ENCODE data around the gene EXT2. TPM values are rescaled to one million over a fixed set of nuclear protein-coding genes. Genes with fewer than 3 reads are reported as not detected.

Gene EXT2
- total RNA-seq, 1 experiment from 2014 or later: 77.0 TPM

GRCh38 chr11:44237156-44237555 lies 141.7 kb downstream of the EXT2 start:
- CTCF ChIA-PET: interaction anchor here (0.5 kb wide), 1 partner anchor 132 kb away, joined by 3 read pairs; no protein-coding TSS in a partner anchor
- BruUV-seq (replicated peaks): no TSS peak

GRCh38 chr11:44241851-44242250 lies 146.4 kb downstream of the EXT2 start:
- no TSS peak for BruUV-seq (replicated peaks)
- H3K27ac ChIP-seq (ENCODE audit: low read length): no peak overlapping the region
- H3K9ac ChIP-seq (ENCODE audit: low read length): no peak overlapping the region
- no peaks in the 10 kb centered on the region for H3K79me2 ChIP-seq (ENCODE audit: low read length)
- DNase-seq (no peak), ATAC-seq (no peak)
- H3F3A ChIP-seq (ENCODE audit: low read length, unreplicated experiment): no peaks in the 10 kb centered on the region
- no peaks in the 10 kb centered on the region; the same call in 1 of the 2 replicates for H3K36me3 ChIP-seq (ENCODE audit: low read depth, low read length)
- no peak overlapping the region for H3K4me2 ChIP-seq (ENCODE audit: low read length)
- no peak overlapping the region for H3K4me3 ChIP-seq (ENCODE audit: low read length)
- no peaks in the 10 kb centered on the region for H3K27me3 ChIP-seq (ENCODE audit: low read length)
- intact Hi-C loops (cut with micrococcal nuclease): no loop called here
- no peaks in the 10 kb centered on the region for H3K9me3 ChIP-seq (ENCODE audit: low read length)
- TF ChIP-seq, protein P1, sequence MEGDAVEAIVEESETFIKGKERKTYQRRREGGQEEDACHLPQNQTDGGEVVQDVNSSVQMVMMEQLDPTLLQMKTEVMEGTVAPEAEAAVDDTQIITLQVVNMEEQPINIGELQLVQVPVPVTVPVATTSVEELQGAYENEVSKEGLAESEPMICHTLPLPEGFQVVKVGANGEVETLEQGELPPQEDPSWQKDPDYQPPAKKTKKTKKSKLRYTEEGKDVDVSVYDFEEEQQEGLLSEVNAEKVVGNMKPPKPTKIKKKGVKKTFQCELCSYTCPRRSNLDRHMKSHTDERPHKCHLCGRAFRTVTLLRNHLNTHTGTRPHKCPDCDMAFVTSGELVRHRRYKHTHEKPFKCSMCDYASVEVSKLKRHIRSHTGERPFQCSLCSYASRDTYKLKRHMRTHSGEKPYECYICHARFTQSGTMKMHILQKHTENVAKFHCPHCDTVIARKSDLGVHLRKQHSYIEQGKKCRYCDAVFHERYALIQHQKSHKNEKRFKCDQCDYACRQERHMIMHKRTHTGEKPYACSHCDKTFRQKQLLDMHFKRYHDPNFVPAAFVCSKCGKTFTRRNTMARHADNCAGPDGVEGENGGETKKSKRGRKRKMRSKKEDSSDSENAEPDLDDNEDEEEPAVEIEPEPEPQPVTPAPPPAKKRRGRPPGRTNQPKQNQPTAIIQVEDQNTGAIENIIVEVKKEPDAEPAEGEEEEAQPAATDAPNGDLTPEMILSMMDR (conservative IDR thresholded peaks at IDR 0.05; ENCODE audit: low read depth, low read length): no peak
- TF ChIP-seq EZH2phosphoT487 (IDR thresholded peaks at IDR 0.05; ENCODE audit: borderline replicate concordance, low read length) (no peak), EZH2 (IDR thresholded peaks at IDR 0.05; ENCODE audit: low read length, unreplicated experiment) (no peak)
- peaks cover 4% of the 10 kb centered on the region; the same call in 1 of the 2 replicates for H3K4me1 ChIP-seq (ENCODE audit: insufficient read depth, low read length)
- H2AFZ ChIP-seq (ENCODE audit: low read length): no peak overlapping the region
- H3K9me2 ChIP-seq (replicated peaks; ENCODE audit: low read length): no peaks in the 10 kb centered on the region
- no peaks in the 10 kb centered on the region for H4K20me1 ChIP-seq (ENCODE audit: low read length)
- ChIA-PET CTCF (no interaction called here), POLR2A (ENCODE audit: unreplicated experiment) (no interaction called here)

More at GRCh38 chr11:44237156-44237555, 141.7 kb downstream of the EXT2 start:
- Histone ChIP-seq H3K4me1 (ENCODE audit: insufficient read depth, low read length) (no peaks in the 10 kb centered on the region), H3K9ac (ENCODE audit: low read length) (no peak overlapping the region), H3F3A (ENCODE audit: low read length, unreplicated experiment) (no peaks in the 10 kb centered on the region), H3K27me3 (ENCODE audit: low read length) (no peaks in the 10 kb centered on the region), H2AFZ (ENCODE audit: low read length) (no peak overlapping the region), H3K27ac (ENCODE audit: low read length) (no peak overlapping the region), H3K4me3 (ENCODE audit: low read length) (no peak overlapping the region), H3K9me2 (replicated peaks; ENCODE audit: low read length) (no peaks in the 10 kb centered on the region), H3K4me2 (ENCODE audit: low read length) (no peak overlapping the region), H3K36me3 (ENCODE audit: low read depth, low read length) (no peaks in the 10 kb centered on the region; the same call in 1 of the 2 replicates), H3K9me3 (ENCODE audit: low read length) (no peaks in the 10 kb centered on the region), H4K20me1 (ENCODE audit: low read length) (no peaks in the 10 kb centered on the region), H3K79me2 (ENCODE audit: low read length) (no peaks in the 10 kb centered on the region)
- no peak for DNase-seq
- intact Hi-C loops (cut with micrococcal nuclease): no loop called here
- TF ChIP-seq EZH2 (IDR thresholded peaks at IDR 0.05; ENCODE audit: low read length, unreplicated experiment) (no peak), EZH2phosphoT487 (IDR thresholded peaks at IDR 0.05; ENCODE audit: borderline replicate concordance, low read length) (no peak)
- TF ChIP-seq, protein P1 (conservative IDR thresholded peaks at IDR 0.05; ENCODE audit: low read depth, low read length): no peak
- ATAC-seq: no peak
- POLR2A ChIA-PET (ENCODE audit: unreplicated experiment): no interaction called here

- Histone ChIP-seq H3K27me3 (ENCODE audit: low read length) (no peaks in the 10 kb centered on the region), H4K20me1 (ENCODE audit: low read length) (no peaks in the 10 kb centered on the region), H3K9me2 (replicated peaks; ENCODE audit: low read length) (no peaks in the 10 kb centered on the region), H3K9me3 (ENCODE audit: low read length) (no peaks in the 10 kb centered on the region), H3K4me2 (ENCODE audit: low read length) (no peak overlapping the region), H3F3A (ENCODE audit: low read length, unreplicated experiment) (no peaks in the 10 kb centered on the region), H2AFZ (ENCODE audit: low read length) (no peak overlapping the region), H3K27ac (ENCODE audit: low read length) (no peak overlapping the region), H3K79me2 (ENCODE audit: low read length) (no peaks in the 10 kb centered on the region), H3K9ac (ENCODE audit: low read length) (no peak overlapping the region), H3K36me3 (ENCODE audit: low read depth, low read length) (no peaks in the 10 kb centered on the region; the same call in 1 of the 2 replicates), H3K4me1 (ENCODE audit: insufficient read depth, low read length) (peaks cover 4% of the 10 kb centered on the region; the same call in 1 of the 2 replicates), H3K4me3 (ENCODE audit: low read length) (no peak overlapping the region)
- BruUV-seq (replicated peaks): no TSS peak
- TF ChIP-seq EZH2 (IDR thresholded peaks at IDR 0.05; ENCODE audit: low read length, unreplicated experiment) (no peak), EZH2phosphoT487 (IDR thresholded peaks at IDR 0.05; ENCODE audit: borderline replicate concordance, low read length) (no peak)
- TF ChIP-seq, protein P1 (conservative IDR thresholded peaks at IDR 0.05; ENCODE audit: low read depth, low read length): no peak
- POLR2A ChIA-PET (ENCODE audit: unreplicated experiment): no interaction called here
- no peak for ATAC-seq
- intact Hi-C loops (cut with micrococcal nuclease): no loop called here
- CTCF ChIA-PET: no interaction called here
- DNase-seq: no peak
Measured at GRCh38 chr11:44243086-44243485, 147.6 kb downstream of the EXT2 start.
